Cortex of kidney (tissue), 1 donor: Measurements from ENCODE around the gene NOTCH4.
"Not testable (repeated sequence)": the region's sequence is repeated elsewhere in the genome, so short reads cannot be mapped to it uniquely, and the experiment has no call there.

Experiments
- DNase-seq: peaks from one replicate; lab custom pipeline; 2025; lab: John Stamatoyannopoulos, UW

NOTCH4 gene

GRCh38 chr6:32223258-32224235 lies at the start of gene NOTCH4:
TSS of gene NOTCH4 (minus strand) at chr6:32224067. CDS start at chr6:32223928, 139 bp downstream.
- DNase-seq: no peak

GRCh38 chr6:32271429-32271828 lies 47.6 kb upstream of the NOTCH4 start:
- DNase-seq: no peak

- DNase-seq: not testable (repeated sequence)
Observed at GRCh38 chr6:32268459-32268858, 44.6 kb upstream of the NOTCH4 start.

GRCh38 chr6:32267035-32267434 lies 43.2 kb upstream of the NOTCH4 start:
- DNase-seq: no peak

GRCh38 chr6:32257262-32257661 lies 33.4 kb upstream of the NOTCH4 start:
- not testable (repeated sequence) for DNase-seq

GRCh38 chr6:32255199-32256153 lies 31.6 kb upstream of the NOTCH4 start:
- no peak for DNase-seq

GRCh38 chr6:32254761-32255198 lies 30.9 kb upstream of the NOTCH4 start:
- no peak for DNase-seq

- DNase-seq: no peak
Observed at GRCh38 chr6:32252331-32253009, 28.6 kb upstream of the NOTCH4 start.

- DNase-seq: no peak
Observed at GRCh38 chr6:32249262-32249661, 25.4 kb upstream of the NOTCH4 start.

- DNase-seq: no peak
Observed at GRCh38 chr6:32247401-32247800, 23.5 kb upstream of the NOTCH4 start.

GRCh38 chr6:32244946-32245398 lies 21.1 kb upstream of the NOTCH4 start:
- DNase-seq: no peak

GRCh38 chr6:32244270-32244669 lies 20.4 kb upstream of the NOTCH4 start:
- no peak for DNase-seq

- DNase-seq: not testable (repeated sequence)
Observed at GRCh38 chr6:32242318-32242813, 18.5 kb upstream of the NOTCH4 start.

GRCh38 chr6:32240686-32241085 lies 16.8 kb upstream of the NOTCH4 start:
- DNase-seq: no peak

- no peak for DNase-seq
Observed at GRCh38 chr6:32239462-32239861, 15.6 kb upstream of the NOTCH4 start.

- DNase-seq: no peak
Observed at GRCh38 chr6:32234934-32235333, 11.1 kb upstream of the NOTCH4 start.

- DNase-seq: no peak
Observed at GRCh38 chr6:32226434-32226833, 2.6 kb upstream of the NOTCH4 start.

GRCh38 chr6:32224696-32225095 lies 829 bp upstream of the NOTCH4 start:
- DNase-seq: no peak

- no peak for DNase-seq
Observed at GRCh38 chr6:32222333-32223230, 1.3 kb downstream of the NOTCH4 start.

- DNase-seq: no peak
Observed at GRCh38 chr6:32220021-32220420, 3.8 kb downstream of the NOTCH4 start.
